Stimulated activated naive B cell treated with anti-CD40 and anti-IgM and Interleukin-4, amounts not matched to agents 10 μg/mL and 1 μg/mL and 100 μg/mL, for 72 hours (primary cell): ENCODE measurements around the gene RIN3.

Experiments
- ATAC-seq, 2 donors: fragments of 150-1000 bp; cut with Tn5 transposase; replicated peaks; 2 replicates each; pipeline ENCODE4 v1.10.0; 2021; ENCODE audit warnings: moderate library complexity in 1 of 2
- DNase-seq: peaks from one replicate; pipeline ENCODE4 v3.0.0; 2021
- H3K27ac Mint-ChIP-seq: one replicate; pipeline ENCODE4 v1.8.0; 2022; ENCODE audit warnings: mild to moderate bottlenecking, mixed read lengths
- H3K27me3 Mint-ChIP-seq, 2 donors: one replicate each; pipeline ENCODE4 v1.8.0; 2022; ENCODE audit warnings: mixed read lengths in 2 of 2
- H3K36me3 Mint-ChIP-seq, 2 donors: one replicate each; pipeline ENCODE4 v1.8.0; 2022; ENCODE audit warnings: mixed read lengths in 2 of 2, mild to moderate bottlenecking in 1 of 2
- H3K4me1 Mint-ChIP-seq, 2 donors: one replicate each; pipeline ENCODE4 v1.8.0; 2022; ENCODE audit warnings: mixed read lengths in 2 of 2, mild to moderate bottlenecking in 1 of 2
- H3K4me3 Mint-ChIP-seq, 2 donors: one replicate each; pipeline ENCODE4 v1.8.0; 2022; ENCODE audit warnings: mild to moderate bottlenecking in 2 of 2, mixed read lengths in 2 of 2, moderate library complexity in 1 of 2
- H3K9me3 Mint-ChIP-seq, 2 donors: one replicate each; pipeline ENCODE4 v1.8.0; 2022; ENCODE audit warnings: mixed read lengths in 2 of 2, mild to moderate bottlenecking in 1 of 2

Gene RIN3

GRCh38 chr14:92688434-92689375 lies 175.1 kb downstream of the RIN3 start:
- H3K27me3 Mint-ChIP-seq, result no peaks in the 10 kb centered on the region
- no peak overlapping the region for H3K4me3 Mint-ChIP-seq
- ATAC-seq (no peak), DNase-seq (no peak)
- peaks cover 18 to 37% of the 10 kb centered on the region in 2 donors for H3K4me1 Mint-ChIP-seq
- peak overlapping the region; percentile 80 for H3K27ac Mint-ChIP-seq
- no peaks in the 10 kb centered on the region for H3K9me3 Mint-ChIP-seq
- H3K36me3 Mint-ChIP-seq, result peaks cover 30 to 44% of the 10 kb centered on the region in 2 donors

DNA sequence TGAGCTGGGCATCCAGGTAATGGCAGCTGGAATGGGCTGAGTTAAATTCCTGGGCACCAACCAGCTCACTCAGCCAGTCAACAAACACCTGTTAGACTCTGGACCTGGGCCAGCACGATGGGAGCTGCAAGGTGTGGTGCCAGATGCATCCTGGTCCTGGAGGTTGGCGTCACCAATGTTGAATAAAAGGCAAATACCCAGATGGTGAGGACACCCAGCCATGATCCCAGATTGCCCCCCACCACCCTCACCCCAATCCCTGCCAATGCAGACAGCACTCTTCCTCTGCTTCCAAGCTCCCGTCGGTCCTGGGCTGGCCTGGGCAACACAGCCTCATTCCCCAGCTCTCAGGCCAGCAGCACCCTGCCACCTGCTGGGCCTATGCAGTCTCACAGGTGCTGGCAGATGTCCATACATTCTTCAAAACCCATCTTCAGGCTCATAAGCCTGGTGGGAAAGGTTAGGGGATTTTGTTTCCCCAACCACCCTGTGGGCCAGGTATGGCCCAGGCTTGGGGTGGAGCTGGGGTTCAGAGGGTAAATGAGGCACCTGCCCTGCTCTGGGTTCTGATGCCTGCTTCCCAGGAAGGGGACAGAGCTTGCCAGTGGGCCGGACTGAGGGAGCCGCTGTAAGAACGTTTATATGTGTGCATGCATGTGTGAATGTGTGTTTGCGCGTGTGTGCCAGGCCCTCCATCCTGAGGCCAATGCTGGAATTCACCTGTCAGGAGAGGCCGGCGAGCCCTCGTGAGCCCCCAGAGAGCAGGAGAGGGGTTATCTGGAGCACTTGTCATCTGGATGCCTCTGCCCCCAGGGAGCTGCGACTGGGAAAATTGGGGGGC lies 176.8 kb downstream of the RIN3 start:
- peak; percentile 21 for DNase-seq
- peak overlapping the region; percentile 72 for H3K27ac Mint-ChIP-seq
- ATAC-seq, result peak; percentile 53 to 67
- H3K27me3 Mint-ChIP-seq, result peaks cover 0 to 5% of the 10 kb centered on the region in 2 donors
- no peak overlapping the region for H3K4me3 Mint-ChIP-seq
- H3K36me3 Mint-ChIP-seq, result peaks cover 25 to 40% of the 10 kb centered on the region in 2 donors
- H3K4me1 Mint-ChIP-seq, result peaks cover 21 to 44% of the 10 kb centered on the region in 2 donors
- H3K9me3 Mint-ChIP-seq, result peaks cover 0 to under 1% of the 10 kb centered on the region in 2 donors

DNA sequence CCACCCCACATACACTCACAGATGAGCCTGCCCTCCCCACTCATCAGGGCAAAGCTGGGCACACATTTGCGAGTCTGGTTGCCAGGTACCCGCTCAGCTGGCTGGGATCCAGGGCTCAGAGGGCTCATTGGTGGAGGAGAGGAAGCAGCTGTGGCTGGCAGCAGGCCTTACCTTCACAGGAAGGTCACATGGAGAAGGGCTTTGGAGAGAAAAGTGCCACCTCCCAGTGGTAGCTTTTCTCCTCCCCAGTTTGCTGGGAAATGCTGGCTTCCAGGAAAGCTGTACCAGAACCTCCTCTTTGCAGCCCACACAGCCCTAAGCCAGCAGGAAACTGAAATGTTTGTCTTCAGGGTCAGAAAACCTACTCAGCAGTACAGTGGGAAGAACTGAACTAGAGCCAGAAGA lies 179.2 kb downstream of the RIN3 start:
- Mint-ChIP-seq H3K4me1 (peaks cover 33 to 54% of the 10 kb centered on the region in 2 donors), H3K27ac (peak overlapping the region; percentile 62), H3K27me3 (peaks cover 0 to 5% of the 10 kb centered on the region in 2 donors), H3K36me3 (peaks cover 12 to 32% of the 10 kb centered on the region in 2 donors), H3K4me3 (no peak overlapping the region), H3K9me3 (peaks cover 0 to 6% of the 10 kb centered on the region in 2 donors)
- DNase-seq (no peak), ATAC-seq (peak; percentile 23 to 33)

DNA sequence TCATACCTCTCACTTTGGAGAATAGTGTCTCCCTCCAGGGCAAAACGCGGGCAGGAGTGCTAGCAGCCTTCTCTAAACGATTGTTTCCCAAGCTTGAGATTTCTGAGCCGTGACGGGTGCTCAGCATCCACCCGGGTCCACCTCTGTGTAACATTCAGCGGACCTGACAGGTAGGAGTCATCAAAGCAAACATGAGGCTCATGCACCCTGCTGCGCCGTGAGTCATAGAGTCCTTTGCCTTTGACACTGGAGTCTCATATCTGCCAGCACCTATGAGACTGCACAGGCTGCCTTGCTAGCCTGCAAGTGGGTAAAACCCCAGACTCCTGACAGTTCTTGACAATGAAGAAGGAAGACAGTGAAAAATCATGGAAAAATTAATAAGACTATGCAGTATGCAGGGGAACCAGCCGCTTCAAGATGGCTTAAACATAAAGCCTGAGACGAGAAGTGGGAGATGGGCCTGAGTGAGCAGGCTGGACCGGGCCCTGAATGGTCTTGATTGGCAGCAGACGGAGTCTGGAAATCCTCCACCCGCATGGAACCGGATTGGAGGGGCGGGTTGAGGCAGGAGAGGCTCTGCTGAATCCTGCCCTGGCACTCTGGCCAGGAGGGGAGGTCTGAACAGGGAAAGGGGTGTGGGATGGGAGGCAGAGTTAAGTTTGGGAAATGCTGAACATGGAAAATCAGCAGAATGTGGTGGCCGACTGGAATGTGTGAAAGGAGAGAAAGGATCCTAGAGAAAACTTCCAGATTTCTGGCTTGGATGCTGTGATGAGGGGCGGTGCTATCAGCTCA lies 180.6 kb downstream of the RIN3 start:
- Mint-ChIP-seq H3K27me3 (peaks cover 0 to 5% of the 10 kb centered on the region in 2 donors), H3K4me3 (no peak overlapping the region), H3K27ac (peak overlapping the region; percentile 21), H3K36me3 (peaks cover 4 to 23% of the 10 kb centered on the region in 2 donors), H3K4me1 (peaks cover 36 to 67% of the 10 kb centered on the region in 2 donors), H3K9me3 (peaks cover 0 to 6% of the 10 kb centered on the region in 2 donors)
- no peak for ATAC-seq
- DNase-seq, result no peak

DNA sequence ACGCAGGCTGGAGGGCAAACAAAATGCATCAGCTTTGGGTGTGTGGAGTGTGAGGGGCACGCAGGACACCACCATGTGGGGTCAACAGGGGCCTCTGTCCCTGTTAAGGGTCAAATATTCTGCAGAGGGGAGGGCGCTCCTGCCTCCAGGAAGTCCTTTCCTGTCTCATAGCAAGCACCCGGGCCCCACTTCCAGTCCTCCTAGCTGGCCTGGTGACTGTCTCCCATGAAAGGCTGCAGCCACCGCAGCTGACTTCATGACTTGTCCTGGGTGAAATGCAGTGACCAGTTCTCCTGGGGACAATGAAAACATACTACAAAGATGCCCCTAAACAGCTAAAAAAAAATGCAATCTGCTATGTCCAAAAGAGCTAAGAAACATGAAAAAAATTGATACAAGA lies 181.2 kb downstream of the RIN3 start:
- peak overlapping the region; percentile 21 for H3K27ac Mint-ChIP-seq
- no peak for DNase-seq
- ATAC-seq, result no peak
- peaks cover 0 to 5% of the 10 kb centered on the region in 2 donors for H3K27me3 Mint-ChIP-seq
- peaks cover 0 to 6% of the 10 kb centered on the region in 2 donors for H3K9me3 Mint-ChIP-seq
- peaks cover 36 to 71% of the 10 kb centered on the region in 2 donors for H3K4me1 Mint-ChIP-seq
- H3K36me3 Mint-ChIP-seq, result peaks cover 4 to 22% of the 10 kb centered on the region in 2 donors
- H3K4me3 Mint-ChIP-seq, result no peak overlapping the region

GRCh38 chr14:92695562-92695961 lies 182.0 kb downstream of the RIN3 start:
- H3K4me3 Mint-ChIP-seq, result no peak overlapping the region
- DNase-seq (no peak), ATAC-seq (no peak)
- peaks cover 0 to 5% of the 10 kb centered on the region in 2 donors for H3K27me3 Mint-ChIP-seq
- H3K27ac Mint-ChIP-seq, result peak overlapping the region; percentile 85
- H3K36me3 Mint-ChIP-seq, result peaks cover 3 to 14% of the 10 kb centered on the region in 2 donors
- peaks cover 0 to 6% of the 10 kb centered on the region in 2 donors for H3K9me3 Mint-ChIP-seq
- peaks cover 34 to 71% of the 10 kb centered on the region in 2 donors for H3K4me1 Mint-ChIP-seq

DNA sequence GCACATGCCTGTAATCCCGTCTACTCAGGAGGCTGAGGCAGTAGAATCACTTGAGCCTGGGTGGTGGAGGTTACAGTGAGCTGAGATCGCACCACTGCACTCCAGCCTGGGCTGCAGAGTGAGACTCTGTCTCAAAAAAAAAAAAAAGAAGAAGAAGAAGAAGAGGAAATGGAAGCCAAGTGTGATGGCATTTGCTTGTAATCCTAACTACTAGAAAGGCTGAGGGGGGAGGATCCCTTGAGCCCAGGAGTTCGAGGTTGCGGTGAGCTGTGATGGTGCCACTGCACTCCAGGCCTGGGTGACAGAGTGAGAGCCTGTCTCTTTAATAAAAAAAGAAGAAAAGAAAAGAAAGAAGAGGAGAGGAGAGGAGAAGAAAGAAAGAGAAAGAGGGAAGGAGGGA lies 182.8 kb downstream of the RIN3 start:
- peaks cover 0 to 5% of the 10 kb centered on the region in 2 donors for H3K27me3 Mint-ChIP-seq
- peaks cover 3 to 11% of the 10 kb centered on the region in 2 donors for H3K36me3 Mint-ChIP-seq
- no peak for DNase-seq
- ATAC-seq, result peak; percentile 63 to 84
- peaks cover 36 to 77% of the 10 kb centered on the region in 2 donors for H3K4me1 Mint-ChIP-seq
- H3K27ac Mint-ChIP-seq, result peak overlapping the region; percentile 78
- peak overlapping the region; percentile 46 to 61 for H3K4me3 Mint-ChIP-seq
- H3K9me3 Mint-ChIP-seq, result peaks cover 0 to 6% of the 10 kb centered on the region in 2 donors

GRCh38 chr14:92698393-92698792 lies 184.8 kb downstream of the RIN3 start:
- ATAC-seq (no peak), DNase-seq (no peak)
- H3K4me3 Mint-ChIP-seq, result no peak overlapping the region
- peaks cover 0 to 5% of the 10 kb centered on the region in 2 donors for H3K27me3 Mint-ChIP-seq
- peaks cover 0 to 7% of the 10 kb centered on the region in 2 donors for H3K36me3 Mint-ChIP-seq
- peaks cover 0 to 6% of the 10 kb centered on the region in 2 donors for H3K9me3 Mint-ChIP-seq
- H3K4me1 Mint-ChIP-seq, result peaks cover 40 to 78% of the 10 kb centered on the region in 2 donors
- H3K27ac Mint-ChIP-seq, result no peak overlapping the region

DNA sequence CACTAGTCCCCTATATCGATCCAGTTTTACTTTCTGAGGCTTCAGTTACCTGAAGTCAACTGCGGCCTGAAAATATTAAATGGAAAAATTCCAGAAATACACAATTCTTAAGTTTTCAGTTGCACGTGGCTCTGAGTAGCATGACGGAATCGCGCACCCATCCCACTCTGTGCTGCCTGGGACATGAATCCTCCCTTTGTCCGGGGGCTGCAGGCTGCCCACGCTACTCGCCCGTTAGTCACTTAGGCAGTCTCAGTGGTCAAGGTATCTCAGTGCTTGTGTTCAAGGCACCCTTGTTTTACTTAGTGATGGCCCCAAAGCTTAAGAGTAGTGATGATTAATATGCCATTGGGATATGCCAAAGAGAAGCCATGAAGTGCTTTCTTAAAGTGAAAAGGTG lies 188.2 kb downstream of the RIN3 start:
- H3K9me3 Mint-ChIP-seq, result no peaks in the 10 kb centered on the region

GRCh38 chr14:92702441-92702918 lies 188.9 kb downstream of the RIN3 start:
- H3K4me1 Mint-ChIP-seq, result peaks cover 42 to 79% of the 10 kb centered on the region in 2 donors
- H3K27ac Mint-ChIP-seq, result peak overlapping the region; percentile 91

More for the DNA sequence above, 188.2 kb downstream of the RIN3 start:
- Mint-ChIP-seq H3K4me1 (peaks cover 43 to 85% of the 10 kb centered on the region in 2 donors), H3K36me3 (peaks cover 0 to 11% of the 10 kb centered on the region in 2 donors), H3K4me3 (no peak overlapping the region), H3K27me3 (no peaks in the 10 kb centered on the region), H3K27ac (no peak overlapping the region)
- no peak for ATAC-seq
- no peak for DNase-seq

DNA sequence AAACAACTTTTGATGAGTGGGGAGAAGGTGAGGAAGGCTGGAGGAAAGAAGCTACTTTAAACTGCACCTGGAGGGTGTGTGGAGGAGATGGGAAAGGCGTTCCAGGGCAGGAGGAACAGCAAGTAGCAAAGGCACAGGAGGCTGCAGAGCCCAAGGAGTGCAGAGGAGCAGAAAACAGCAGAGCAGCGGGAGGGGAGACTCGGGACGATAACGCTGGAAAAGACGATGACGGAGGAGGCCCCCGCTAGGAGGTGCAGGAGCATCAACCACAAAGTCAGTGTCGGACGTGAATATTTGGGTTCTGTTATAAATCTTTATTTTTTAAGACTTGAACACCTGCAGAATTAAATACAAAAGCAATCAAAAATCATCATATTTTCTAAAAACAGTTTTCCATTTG lies 189.9 kb downstream of the RIN3 start:
- DNase-seq (no peak), ATAC-seq (no peak)
- Mint-ChIP-seq H3K27ac (peak overlapping the region; percentile 97), H3K27me3 (no peaks in the 10 kb centered on the region), H3K9me3 (no peaks in the 10 kb centered on the region), H3K4me1 (peaks cover 41 to 69% of the 10 kb centered on the region in 2 donors), H3K4me3 (peak overlapping the region; percentile 33 to 59), H3K36me3 (peaks cover 0 to 14% of the 10 kb centered on the region in 2 donors)

More at GRCh38 chr14:92702441-92702918, 188.9 kb downstream of the RIN3 start:
- peak overlapping the region; percentile 17 to 36 for H3K4me3 Mint-ChIP-seq
- H3K36me3 Mint-ChIP-seq, result peaks cover 0 to 14% of the 10 kb centered on the region in 2 donors
- peak; percentile 35 for DNase-seq
- ATAC-seq, result peak; percentile 12 to 23
- H3K27me3 Mint-ChIP-seq, result no peaks in the 10 kb centered on the region
- H3K9me3 Mint-ChIP-seq, result no peaks in the 10 kb centered on the region

DNA sequence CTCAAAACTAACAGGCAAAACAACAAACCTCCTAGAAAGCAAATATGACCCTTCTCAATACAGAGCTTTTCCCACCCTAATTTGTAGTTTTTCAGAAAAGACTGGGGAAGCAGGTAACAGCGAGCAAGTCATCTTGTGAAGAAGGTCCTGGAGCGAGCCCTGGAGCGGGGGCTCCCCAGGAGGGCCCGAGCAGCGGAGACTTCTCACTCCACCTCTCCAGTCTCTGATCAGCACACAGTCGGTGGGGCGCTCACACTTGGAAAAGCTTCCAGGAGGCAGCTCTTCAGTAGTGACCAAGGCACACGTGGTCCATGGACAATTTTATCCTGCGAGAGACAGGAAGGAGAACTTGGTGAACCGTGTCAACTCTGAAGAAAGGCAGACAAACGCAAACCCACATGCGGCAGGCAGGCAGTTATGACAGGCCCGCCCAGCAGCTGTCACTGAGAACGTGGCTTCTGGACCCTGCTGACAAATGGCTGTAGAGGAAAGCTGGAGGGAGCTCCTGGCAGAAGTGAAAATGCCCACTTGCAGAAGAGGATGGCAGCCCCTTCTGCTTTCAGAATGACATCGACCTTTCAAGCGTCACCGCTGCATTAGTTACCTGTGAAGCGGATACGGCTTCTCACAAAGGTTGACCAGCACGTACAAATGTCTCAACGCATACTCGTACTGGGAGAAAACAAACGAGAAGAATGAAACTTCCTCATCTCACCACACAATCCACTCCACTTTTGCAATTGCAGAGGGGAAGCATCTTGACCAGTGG lies 190.6 kb downstream of the RIN3 start:
- Mint-ChIP-seq H3K36me3 (peaks cover 0 to 14% of the 10 kb centered on the region in 2 donors), H3K27ac (peak overlapping the region; percentile 98), H3K4me3 (peak overlapping the region; percentile 60 to 75), H3K4me1 (peaks cover 38 to 62% of the 10 kb centered on the region in 2 donors), H3K9me3 (no peaks in the 10 kb centered on the region), H3K27me3 (no peaks in the 10 kb centered on the region)
- DNase-seq (peak; percentile 91), ATAC-seq (peak; percentile 96)
